Ishikawa (cell line): Measurements from ENCODE around the gene RECK.

Source experiments
- CREB1 ChIP-seq: IDR thresholded peaks from 2 replicates; pipeline ENCODE4 v1.6.1; 2012; ENCODE audit warnings: low read depth
- MAX ChIP-seq: IDR thresholded peaks from 2 replicates; pipeline ENCODE4 v1.6.1; 2012
- RAD21 ChIP-seq: IDR thresholded peaks from 2 replicates; pipeline ENCODE4 v1.6.1; 2012; ENCODE audit warnings: low read depth
- TCF12 ChIP-seq: IDR thresholded peaks from 2 replicates; pipeline ENCODE4 v1.6.1; 2012; ENCODE audit warnings: low read depth
- YY1 ChIP-seq: IDR thresholded peaks from 2 replicates; pipeline ENCODE4 v1.6.1; 2012; ENCODE audit warnings: low read depth

- TF ChIP-seq RAD21 (no peak), MAX (no peak), YY1 (no peak), CREB1 (no peak), TCF12 (no peak)
Observed at GRCh38 chr9:36132086-36132485, 95.4 kb downstream of the RECK start.
